Activated T-cell treated with anti-CD3 and anti-CD28 coated beads for 48 hours (primary cell): ENCODE results near the gene ABCA5.

Source experiments
- DNase-seq: peaks from one replicate; pipeline ENCODE4 v3.0.0-alpha.2; 2020; ENCODE audit warnings: low read depth

The ABCA5 gene

GRCh38 chr17:69250641-69251040 is 76.3 kb downstream of the ABCA5 start:
- no peak for DNase-seq

GRCh38 chr17:69246726-69247375 is 80.1 kb downstream of the ABCA5 start:
- no peak for DNase-seq

DNA sequence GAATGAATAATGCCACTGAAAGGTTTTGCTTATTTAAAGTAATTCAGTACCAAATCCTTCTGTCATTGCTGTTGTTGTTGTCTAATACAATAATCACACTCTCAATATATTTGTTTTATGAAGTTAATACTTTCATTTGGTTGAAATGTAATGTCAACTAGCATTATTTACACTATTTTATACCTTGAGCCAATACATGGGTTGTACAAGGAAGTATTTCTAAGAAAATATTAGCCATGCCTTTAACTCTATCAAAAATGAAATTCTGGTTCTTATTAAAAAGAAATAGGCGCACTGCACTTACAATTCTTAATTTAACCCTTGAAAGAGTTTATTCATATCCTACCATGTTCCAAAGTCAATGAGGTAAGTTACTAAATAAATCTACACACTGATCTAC is 80.7 kb downstream of the ABCA5 start:
- no peak for DNase-seq

- no peak for DNase-seq
Observed at GRCh38 chr17:69245617-69246016, 81.3 kb downstream of the ABCA5 start.

- DNase-seq: no peak
Observed at GRCh38 chr17:69239611-69240600, 87.0 kb downstream of the ABCA5 start.

- DNase-seq: no peak
Observed at GRCh38 chr17:69236946-69237345, 90.0 kb downstream of the ABCA5 start.

- no peak for DNase-seq
Observed at GRCh38 chr17:69236464-69236863, 90.5 kb downstream of the ABCA5 start.

DNA sequence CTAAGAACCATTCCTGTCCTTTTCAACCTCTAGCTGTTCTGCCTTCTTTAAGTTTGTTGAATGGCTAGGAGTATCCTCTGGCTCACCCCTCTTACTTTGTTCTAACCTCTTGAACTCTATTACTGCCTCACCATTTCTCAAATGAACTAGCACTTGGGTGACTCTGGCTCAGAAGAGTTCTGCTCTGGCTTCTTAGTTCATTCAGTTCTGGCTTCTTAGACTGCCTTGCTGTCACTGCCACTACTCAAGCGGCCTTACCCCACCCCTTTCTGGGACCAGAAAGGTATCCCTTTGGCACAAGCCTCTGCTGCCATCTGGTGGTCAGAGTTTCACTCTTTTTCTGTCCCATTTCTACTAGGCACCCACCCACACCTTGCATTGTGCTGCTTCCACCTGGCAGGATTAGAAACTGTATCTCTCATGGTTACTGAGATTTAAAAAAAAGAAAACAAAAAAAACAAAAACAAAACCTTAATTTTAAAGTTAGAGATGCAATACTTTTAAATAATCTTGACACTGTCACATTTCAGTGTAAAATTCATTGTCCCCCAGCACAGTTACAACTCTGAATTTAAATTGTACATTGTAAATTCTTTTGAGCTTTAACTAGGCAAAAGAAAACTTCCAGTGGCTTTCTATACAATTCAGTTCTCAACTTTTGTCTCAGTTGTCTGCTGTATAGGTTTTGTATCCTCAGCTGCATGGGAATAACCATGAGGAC is 91.4 kb downstream of the ABCA5 start:
- peak; percentile 50 for DNase-seq

- DNase-seq: no peak
Observed at GRCh38 chr17:69232650-69233049, 94.3 kb downstream of the ABCA5 start.

DNA sequence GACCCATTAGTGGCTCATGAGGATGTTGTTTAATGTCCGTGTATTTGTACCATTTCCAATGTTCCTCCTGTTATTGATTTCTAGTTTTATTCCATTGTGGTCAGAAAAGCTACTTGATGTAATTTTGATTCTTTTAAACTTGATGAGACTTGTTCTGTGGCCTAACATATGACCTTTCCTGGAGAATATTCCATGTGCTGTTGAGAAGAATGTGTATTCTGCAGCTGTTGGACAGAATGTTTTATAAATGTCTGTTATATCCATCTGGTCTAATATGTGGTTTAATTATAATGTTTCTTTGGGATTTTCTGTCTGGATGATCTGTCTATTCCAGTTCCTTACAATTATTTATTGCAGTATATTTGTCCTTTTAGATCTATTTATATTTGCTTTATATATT is 95.4 kb downstream of the ABCA5 start:
- DNase-seq: no peak

GRCh38 chr17:69230939-69231338 is 96.0 kb downstream of the ABCA5 start:
- DNase-seq: no peak

GRCh38 chr17:69228576-69228975 is 98.4 kb downstream of the ABCA5 start, which contains the start of gene ABCA10:
TSS of gene ABCA10 (minus strand) at chr17:69228824. CDS start at chr17:69225358, 3,466 bp downstream.
- DNase-seq: no peak

- DNase-seq: no peak
Observed at GRCh38 chr17:69228018-69228417, 98.9 kb downstream of the ABCA5 start.

GRCh38 chr17:69227541-69227940 is 99.4 kb downstream of the ABCA5 start:
- no peak for DNase-seq

- no peak for DNase-seq
Observed at GRCh38 chr17:69223809-69224208, 103.1 kb downstream of the ABCA5 start.

- no peak for DNase-seq
Observed at GRCh38 chr17:69222707-69223258, 104.2 kb downstream of the ABCA5 start.

DNA sequence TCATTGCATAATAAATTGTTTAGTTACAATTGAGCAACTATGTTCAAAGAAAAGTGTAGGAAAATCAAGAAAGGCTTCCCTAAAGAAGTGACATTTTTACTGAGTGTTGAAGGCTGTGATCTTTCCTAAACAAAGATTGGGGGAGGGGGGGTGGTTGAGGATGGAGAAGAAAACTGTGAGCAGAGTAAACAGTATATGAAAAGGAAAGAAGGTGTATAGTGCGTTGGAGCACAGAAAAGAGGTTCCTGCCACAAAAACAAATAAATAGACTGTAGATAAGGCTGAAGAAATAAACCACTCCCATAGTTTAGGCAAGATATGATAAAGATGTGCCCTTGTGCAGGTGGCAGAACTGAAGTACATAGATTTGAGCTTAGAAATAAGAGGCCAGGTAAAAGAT is 106.8 kb downstream of the ABCA5 start:
- DNase-seq: no peak

GRCh38 chr17:69218986-69219385 is 107.9 kb downstream of the ABCA5 start:
- DNase-seq: no peak

DNA sequence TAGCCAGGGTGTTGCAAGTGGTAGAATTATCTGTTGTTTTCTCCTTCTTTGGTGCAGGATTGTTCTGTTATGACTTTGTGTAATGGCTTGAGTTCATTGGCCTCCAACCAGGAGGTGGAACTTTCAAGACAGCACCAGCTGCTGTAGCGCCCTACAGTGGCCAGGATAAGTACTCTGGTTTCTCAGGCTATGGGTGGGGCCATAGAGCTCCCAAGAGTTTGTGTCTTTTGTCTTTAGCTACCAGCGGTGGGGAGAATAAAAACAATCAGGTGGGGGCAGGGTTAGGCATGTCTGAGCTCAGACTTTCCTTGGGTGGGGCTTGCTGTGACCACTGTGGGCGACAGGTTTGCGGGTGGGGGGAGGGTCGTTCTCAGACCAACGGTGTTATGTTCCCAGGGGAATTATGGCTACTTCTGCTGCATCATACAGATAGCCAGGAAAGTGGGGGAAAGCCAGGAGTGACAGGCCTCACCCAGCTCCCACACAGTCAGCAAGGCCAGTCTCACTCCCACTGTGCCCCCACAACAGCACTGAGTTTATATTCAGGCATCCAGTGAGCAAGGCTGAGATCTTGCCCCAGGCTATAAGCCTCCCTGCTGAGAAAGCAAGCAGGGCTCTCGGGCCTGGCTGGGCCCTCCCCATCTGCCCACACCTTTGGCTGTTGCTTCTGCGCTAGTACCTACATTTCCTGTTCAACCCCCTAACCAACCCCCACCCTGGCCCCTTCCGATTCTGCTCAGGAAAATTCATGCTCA is 113.7 kb downstream of the ABCA5 start:
- DNase-seq: no peak

- DNase-seq: no peak
Observed at GRCh38 chr17:69208640-69209039, 118.3 kb downstream of the ABCA5 start.

DNA sequence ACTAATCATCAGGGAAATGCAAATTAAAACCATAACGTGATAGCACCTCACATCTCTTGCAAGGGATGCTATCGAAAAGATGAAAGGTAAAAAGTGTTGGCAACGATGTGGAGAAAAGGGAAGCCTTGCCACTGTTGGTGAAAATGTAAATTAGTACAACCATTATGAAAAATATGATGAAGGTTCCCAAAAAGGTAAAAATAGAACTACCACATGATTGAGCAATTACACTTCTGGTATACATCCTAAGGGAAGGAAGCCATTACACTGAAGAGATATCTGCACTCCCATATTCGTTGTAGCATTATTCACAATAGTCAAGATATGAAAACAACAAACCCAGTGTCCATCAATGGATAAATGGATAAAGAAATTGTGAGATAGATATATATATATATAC is 119.8 kb downstream of the ABCA5 start:
- DNase-seq: no peak
